ENCODE measurements around the gene ABCB10.
A peak's percentile ranks its signal among the peaks of the same experiment; 100 is the strongest.
"Not testable (repeated sequence)": the region's sequence is repeated elsewhere in the genome, so short reads cannot be mapped to it uniquely, and the experiment has no call there.

The ABCB10 gene

GRCh38 chr1:229535230-229535629 is 23.3 kb downstream of the ABCB10 start:
- DNase-seq, result no peak

- no peak for DNase-seq
Measured at GRCh38 chr1:229531326-229531725, 27.2 kb downstream of the ABCB10 start.

- DNase-seq, result no peak
Measured at GRCh38 chr1:229529639-229530038, 28.9 kb downstream of the ABCB10 start.

GRCh38 chr1:229526695-229527094 is 31.8 kb downstream of the ABCB10 start:
- no peak for DNase-seq

GRCh38 chr1:229523052-229523451 is 35.5 kb downstream of the ABCB10 start:
- DNase-seq, result no peak

GRCh38 chr1:229514578-229515275 is 43.8 kb downstream of the ABCB10 start:
- DNase-seq, result peak; percentile 64

- DNase-seq, result not testable (repeated sequence)
Measured at GRCh38 chr1:229511625-229512024, 46.9 kb downstream of the ABCB10 start.

- DNase-seq, result not testable (repeated sequence)
Measured at GRCh38 chr1:229511201-229511600, 47.3 kb downstream of the ABCB10 start.

- DNase-seq, result no peak
Measured at GRCh38 chr1:229509576-229509975, 48.9 kb downstream of the ABCB10 start.

- DNase-seq, result no peak
Measured at GRCh38 chr1:229508823-229509337, 49.6 kb downstream of the ABCB10 start.

GRCh38 chr1:229507951-229508822 is 50.3 kb downstream of the ABCB10 start, which contains the start of gene NUP133:
TSS of gene NUP133 (minus strand) at chr1:229508341. CDS start at chr1:229508249, 92 bp downstream.
- peak; percentile 98 for DNase-seq

GRCh38 chr1:229507502-229507901 is 51.0 kb downstream of the ABCB10 start:
- no peak for DNase-seq

GRCh38 chr1:229506633-229507032 is 51.9 kb downstream of the ABCB10 start:
- no peak for DNase-seq

- no peak for DNase-seq
Measured at GRCh38 chr1:229495782-229496181, 62.7 kb downstream of the ABCB10 start.

- DNase-seq, result no peak
Measured at GRCh38 chr1:229487181-229487580, 71.3 kb downstream of the ABCB10 start.

- no peak for DNase-seq
Measured at GRCh38 chr1:229485318-229485717, 73.2 kb downstream of the ABCB10 start.

- DNase-seq, result no peak
Measured at GRCh38 chr1:229482511-229482910, 76.0 kb downstream of the ABCB10 start.

GRCh38 chr1:229480495-229480894 is 78.0 kb downstream of the ABCB10 start:
- no peak for DNase-seq

- DNase-seq, result no peak
Measured at GRCh38 chr1:229479660-229480399, 78.7 kb downstream of the ABCB10 start.

- no peak for DNase-seq
Measured at GRCh38 chr1:229478852-229479251, 79.7 kb downstream of the ABCB10 start.

- not testable (repeated sequence) for DNase-seq
Measured at GRCh38 chr1:229475859-229476258, 82.6 kb downstream of the ABCB10 start.

- no peak for DNase-seq
Measured at GRCh38 chr1:229474509-229474908, 84.0 kb downstream of the ABCB10 start.

GRCh38 chr1:229471175-229471574 is 87.3 kb downstream of the ABCB10 start:
- DNase-seq, result no peak
